IMR-90 (cell line): Measurements from ENCODE around the gene SLC3A2. TPM values are rescaled to one million over a fixed set of nuclear protein-coding genes. Genes with fewer than 3 reads are reported as not detected.

Source experiments
- ATAC-seq: fragments of 200-7000 bp; cut with Tn5 transposase; 2 replicates; pipeline ENCODE4 v1.9.1; 2020; ENCODE audit warnings: low read depth, mild to moderate bottlenecking, moderate library complexity
- BruUV-seq: library from RNA; stranded (reverse); fragments of 400-500 nt; replicated peaks from 2 replicates; lab custom pipeline; 2021; lab: Mats Ljungman, UMichigan
- CTCF ChIA-PET: fragments of 300-600 bp; formaldehyde crosslinking; extraction: SDS; loops from one replicate; lab custom pipeline; 2021; ENCODE audit warnings: antibody characterized with exemption; lab: Yijun Ruan, JAX
- POLR2A ChIA-PET: fragments of 300-600 bp; sonication (Branson Sonifier 250); formaldehyde crosslinking; loops from one replicate; lab custom pipeline; 2022; ENCODE audit warnings: antibody characterized with exemption; ENCODE audit not compliant: unreplicated experiment; lab: Charles Lee
- DNase-seq: peaks from one replicate; pipeline ENCODE4 v3.0.0; 2013
- H2AFZ ChIP-seq: replicated peaks from 2 replicates; pipeline ENCODE3; 2013; ENCODE audit warnings: low read length, mild to moderate bottlenecking; ENCODE audit not compliant: poor library complexity
- H2AK5ac ChIP-seq: 2 replicates; pipeline ENCODE4 v1.6.1; 2013; ENCODE audit warnings: low read depth, low read length, inconsistent platforms
- H2AK9ac ChIP-seq: replicated peaks from 2 replicates; pipeline ENCODE3; 2013; ENCODE audit warnings: mild to moderate bottlenecking, low read depth, low read length, moderate library complexity; ENCODE audit not compliant: poor library complexity
- H2BK120ac ChIP-seq: 2 replicates; pipeline ENCODE4 v1.6.1; 2013; ENCODE audit warnings: low read depth, low read length, inconsistent platforms
- H2BK15ac ChIP-seq: 3 replicates; pipeline ENCODE4 v1.6.1; 2013; ENCODE audit warnings: low read depth, low read length, inconsistent platforms
- H2BK20ac ChIP-seq: 2 replicates; pipeline ENCODE4 v1.6.1; 2013; ENCODE audit warnings: low read depth, mild to moderate bottlenecking, inconsistent platforms, low read length, moderate library complexity
- H2BK5ac ChIP-seq: 2 replicates; pipeline ENCODE4 v1.6.1; 2013; ENCODE audit warnings: mild to moderate bottlenecking, low read depth, low read length, inconsistent platforms; ENCODE audit not compliant: poor library complexity, severe bottlenecking
- H3K14ac ChIP-seq: replicated peaks from 2 replicates; pipeline ENCODE4 v1.6.1; 2013; ENCODE audit warnings: low read depth, low read length, inconsistent platforms
- H3K18ac ChIP-seq: 2 replicates; pipeline ENCODE4 v1.6.1; 2013; ENCODE audit warnings: low read depth, low read length, control low read depth
- H3K23ac ChIP-seq: 2 replicates; pipeline ENCODE4 v1.6.1; 2013; ENCODE audit warnings: low read depth, low read length, inconsistent platforms
- H3K27ac ChIP-seq: 2 replicates; pipeline ENCODE4 v1.5.1; 2013; ENCODE audit warnings: mild to moderate bottlenecking, control low read depth, low read length; ENCODE audit not compliant: insufficient read depth
- H3K27me3 ChIP-seq: 2 replicates; pipeline ENCODE4 v1.6.1; 2013; ENCODE audit warnings: low read length; ENCODE audit not compliant: control insufficient read depth, insufficient read depth
- H3K36me3 ChIP-seq: 2 replicates; pipeline ENCODE4 v1.6.1; 2013; ENCODE audit warnings: low read length, mixed read lengths; ENCODE audit not compliant: control insufficient read depth, insufficient read depth
- H3K4ac ChIP-seq: 2 replicates; pipeline ENCODE4 v1.6.1; 2013; ENCODE audit warnings: low read depth, low read length, inconsistent platforms
- H3K4me1 ChIP-seq: 2 replicates; pipeline ENCODE4 v1.6.1; 2013; ENCODE audit warnings: low read length, mixed read lengths; ENCODE audit not compliant: control insufficient read depth, insufficient read depth
- H3K4me2 ChIP-seq: 2 replicates; pipeline ENCODE4 v1.6.1; 2013; ENCODE audit warnings: low read depth, mild to moderate bottlenecking, control low read depth, low read length, moderate library complexity
- H3K4me3 ChIP-seq: 2 replicates; pipeline ENCODE4 v1.5.1; 2013; ENCODE audit warnings: low read depth, mild to moderate bottlenecking, control low read depth, low read length, moderate library complexity; ENCODE audit not compliant: insufficient read depth
- H3K56ac ChIP-seq: 2 replicates; pipeline ENCODE4 v1.6.1; 2013; ENCODE audit warnings: low read length, inconsistent platforms; ENCODE audit not compliant: insufficient read depth; ENCODE audit errors: extremely low read depth
- H3K79me1 ChIP-seq, 2 experiments: 2 replicates each; pipeline ENCODE4 v1.6.1; 2013; ENCODE audit warnings: low read length in 2 of 2, inconsistent platforms in 1 of 2, low read depth in 1 of 2
- H3K9ac ChIP-seq: 2 replicates; pipeline ENCODE4 v1.6.1; 2013; ENCODE audit warnings: low read depth, low read length, control low read depth
- H3K9me1 ChIP-seq: 2 replicates; pipeline ENCODE4 v1.6.1; 2013; ENCODE audit warnings: low read length, inconsistent platforms; ENCODE audit not compliant: insufficient read depth
- H3K9me3 ChIP-seq: 2 replicates; pipeline ENCODE4 v1.6.1; 2013; ENCODE audit warnings: low read length; ENCODE audit not compliant: control insufficient read depth, insufficient read depth
- H4K20me1 ChIP-seq: 2 replicates; pipeline ENCODE4 v1.6.1; 2013; ENCODE audit warnings: low read length, inconsistent platforms; ENCODE audit not compliant: insufficient read depth
- H4K5ac ChIP-seq: 2 replicates; pipeline ENCODE4 v1.6.1; 2013; ENCODE audit warnings: mild to moderate bottlenecking, low read depth, low read length, control low read depth
- H4K8ac ChIP-seq, 2 experiments: 2 replicates each; pipeline ENCODE4 v1.6.1; 2013; ENCODE audit warnings: low read depth in 2 of 2, low read length in 2 of 2, control low read depth in 1 of 2, inconsistent platforms in 1 of 2
- H4K91ac ChIP-seq: 2 replicates; pipeline ENCODE4 v1.6.1; 2013; ENCODE audit warnings: low read depth, low read length, inconsistent platforms; ENCODE audit not compliant: insufficient read depth
- BHLHE40 ChIP-seq: fragments of 150-350 bp; IDR thresholded peaks from 2 replicates; pipeline ENCODE4 v1.6.1; 2016; ENCODE audit warnings: mild to moderate bottlenecking, low read depth, low read length
- CEBPB ChIP-seq: IDR thresholded peaks from 2 replicates; pipeline ENCODE4 v1.6.1; 2012; ENCODE audit warnings: low read depth, low read length, improper control_type of control experiment
- CHD1 ChIP-seq: IDR thresholded peaks from 2 replicates; pipeline ENCODE4 v1.6.1; 2012; ENCODE audit warnings: low read depth, low read length, improper control_type of control experiment
- CTCF ChIP-seq: conservative IDR thresholded peaks from 2 replicates; pipeline ENCODE4 v1.5.1; 2012; ENCODE audit warnings: mild to moderate bottlenecking, low read depth, low read length, improper control_type of control experiment
- FOS ChIP-seq: fragments of 150-350 bp; IDR thresholded peaks from 2 replicates; pipeline ENCODE4 v1.6.1; 2016; ENCODE audit warnings: low read depth, low read length
- MAFK ChIP-seq: IDR thresholded peaks from 2 replicates; pipeline ENCODE4 v1.6.1; 2012; ENCODE audit warnings: low read depth, low read length, improper control_type of control experiment
- MAZ ChIP-seq: IDR thresholded peaks from 2 replicates; pipeline ENCODE4 v1.6.1; 2012; ENCODE audit warnings: low read depth, mild to moderate bottlenecking, low read length, improper control_type of control experiment, moderate library complexity, borderline replicate concordance
- MXI1 ChIP-seq: IDR thresholded peaks from 2 replicates; pipeline ENCODE4 v1.6.1; 2012; ENCODE audit warnings: low read depth, mild to moderate bottlenecking, low read length, moderate library complexity, borderline replicate concordance
- NFE2L2 ChIP-seq: fragments of 150-350 bp; IDR thresholded peaks from 2 replicates; pipeline ENCODE4 v1.6.1; 2016; ENCODE audit warnings: low read depth, mild to moderate bottlenecking, low read length
- POLR2A ChIP-seq: IDR thresholded peaks from 2 replicates; pipeline ENCODE4 v1.6.1; 2012; ENCODE audit warnings: mild to moderate bottlenecking, low read depth, low read length
- RAD21 ChIP-seq: IDR thresholded peaks from 2 replicates; pipeline ENCODE4 v1.6.1; 2012; ENCODE audit warnings: low read length, improper control_type of control experiment
- RCOR1 ChIP-seq: IDR thresholded peaks from 2 replicates; pipeline ENCODE4 v1.6.1; 2012; ENCODE audit warnings: mild to moderate bottlenecking, low read length, improper control_type of control experiment; ENCODE audit not compliant: insufficient replicate concordance
- RFX5 ChIP-seq: IDR thresholded peaks from 2 replicates; pipeline ENCODE4 v1.8.0; 2012; ENCODE audit warnings: low read depth, mild to moderate bottlenecking, low read length, moderate library complexity
- SMC3 ChIP-seq: fragments of 150-350 bp; IDR thresholded peaks from 2 replicates; pipeline ENCODE4 v1.6.1; 2016; ENCODE audit warnings: low read depth, mild to moderate bottlenecking, antibody characterized with exemption, low read length, moderate library complexity
- USF2 ChIP-seq: fragments of 150-350 bp; IDR thresholded peaks from 2 replicates; pipeline ENCODE4 v1.6.1; 2017; ENCODE audit warnings: mild to moderate bottlenecking, antibody characterized with exemption, low read length, low read depth
- WGBS, 2 experiments: methylation state at CpG; one replicate each; pipeline versions ENCODE4 v1.1.5 to v1.1.7; 2013; ENCODE audit warnings: missing lambda C conversion rate in 2 of 2; ENCODE audit not compliant: insufficient read length in 1 of 2; ENCODE audit errors: extremely low coverage in 2 of 2; 5-methylcytosine and 5-hydroxymethylcytosine counted together
- dilution Hi-C: fragments of 300-500 bp; cut with HindIII; formaldehyde crosslinking; loops from one replicate; pipeline ENCODE4 v1.14.3; 2018; ENCODE audit warnings: low sequenced_read_pairs; ENCODE audit not compliant: unreplicated experiment
- in situ Hi-C: fragments of 300-500 bp; cut with MboI; formaldehyde crosslinking; loops from 3 replicates; pipeline ENCODE4 v1.14.3; 2019; ENCODE audit warnings: low sequenced_read_pairs, inconsistent platforms, mixed read lengths
- intact Hi-C: fragments of 100-400 bp; cut with micrococcal nuclease; formaldehyde crosslinking; loops from 2 replicates; pipeline ENCODE4 v1.10.0; 2022
- polyA plus RNA-seq, 3 experiments: library from polyadenylated mRNA; depleted of rRNA; stranded (reverse); fragments of >200 nt; gene quantifications; 2 replicates each; pipeline ENCODE4 v1.2.3, GENCODE V29; 2012; ENCODE audit warnings: low replicate concordance in 1 of 3
- total RNA-seq: library from RNA; depleted of rRNA; stranded (reverse); fragments of >200 nt; gene quantifications from 2 replicates; pipeline ENCODE4 v1.2.3, GENCODE V29; 2012
- TF ChIP-seq, protein P1 (sequence below): fragments of 150-350 bp; IDR thresholded peaks from 2 replicates; pipeline ENCODE4 v1.6.1; 2016; ENCODE audit warnings: low read depth, mild to moderate bottlenecking, low read length, moderate library complexity, borderline replicate concordance

SLC3A2 gene
- total and polyA plus RNA-seq, 2 of the 4 experiments (the other 2 are of a cell fraction), result 140 to 239 TPM

DNA sequence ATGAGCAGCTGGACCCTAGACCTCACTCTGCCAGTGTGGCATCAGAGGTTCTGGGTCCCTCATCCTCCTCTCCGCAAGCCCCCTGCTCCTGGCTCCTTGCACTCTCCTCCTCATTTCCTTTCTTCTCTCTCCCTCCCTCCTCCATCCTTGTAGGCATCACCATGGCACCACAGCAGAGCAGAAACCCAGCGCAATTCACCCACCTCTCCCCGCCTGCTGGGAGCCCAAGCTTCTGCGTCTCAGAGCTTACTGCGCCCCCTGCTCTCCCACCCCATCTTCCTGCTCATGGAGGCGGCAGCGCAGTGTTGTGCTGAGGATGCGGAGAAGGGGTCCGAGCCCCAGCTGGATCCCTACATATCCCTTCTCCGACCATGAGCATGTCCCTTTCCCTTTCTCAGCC is 38.8 kb downstream of the SLC3A2 start:
- 46% methylated on average over 6 of the region's 10 CpGs; no CpG with 5 or more reads in 1 of the 2 experiments for WGBS, 2 experiments

More for the DNA sequence above, 38.8 kb downstream of the SLC3A2 start:
- H3K27me3 ChIP-seq, result peaks cover 74% of the 10 kb centered on the region
- no peak overlapping the region for H3K27ac ChIP-seq
- H4K8ac ChIP-seq, result no peak overlapping the region
- H2BK120ac ChIP-seq, result no peak overlapping the region
- in situ Hi-C loops (no loop called here), intact Hi-C loops (no loop called here), dilution Hi-C loops (no loop called here)
- H3K9me1 ChIP-seq, result no peaks in the 10 kb centered on the region
- no peak overlapping the region for H3K4me2 ChIP-seq
- no peak overlapping the region for H2BK5ac ChIP-seq
- no peak overlapping the region for H2BK15ac ChIP-seq
- no peak overlapping the region for H2AK9ac ChIP-seq
- no peak for ATAC-seq
- no peak overlapping the region for H3K9ac ChIP-seq
- H4K20me1 ChIP-seq, result no peaks in the 10 kb centered on the region
- no peak overlapping the region for H3K4ac ChIP-seq
- H3K36me3 ChIP-seq, result no peaks in the 10 kb centered on the region
- ChIA-PET CTCF (no interaction called here), POLR2A (interaction anchor here (0.5 kb wide), 1 partner anchor 108 kb away, joined by 3 read pairs; no protein-coding TSS in a partner anchor)
- DNase-seq, result no peak
- H3K4me1 ChIP-seq, result peaks cover 5% of the 10 kb centered on the region; the same call in 1 of the 2 replicates
- H4K91ac ChIP-seq, result no peak overlapping the region
- no peak overlapping the region for H3K23ac ChIP-seq
- H3K18ac ChIP-seq, result no peak overlapping the region
- no peak overlapping the region for H2AK5ac ChIP-seq
- no peak overlapping the region for H3K14ac ChIP-seq
- H3K4me3 ChIP-seq, result no peak overlapping the region
- no peak overlapping the region for H3K56ac ChIP-seq
- TF ChIP-seq CHD1, result no peak
- TF ChIP-seq MAZ, result no peak
- TF ChIP-seq, protein P1, sequence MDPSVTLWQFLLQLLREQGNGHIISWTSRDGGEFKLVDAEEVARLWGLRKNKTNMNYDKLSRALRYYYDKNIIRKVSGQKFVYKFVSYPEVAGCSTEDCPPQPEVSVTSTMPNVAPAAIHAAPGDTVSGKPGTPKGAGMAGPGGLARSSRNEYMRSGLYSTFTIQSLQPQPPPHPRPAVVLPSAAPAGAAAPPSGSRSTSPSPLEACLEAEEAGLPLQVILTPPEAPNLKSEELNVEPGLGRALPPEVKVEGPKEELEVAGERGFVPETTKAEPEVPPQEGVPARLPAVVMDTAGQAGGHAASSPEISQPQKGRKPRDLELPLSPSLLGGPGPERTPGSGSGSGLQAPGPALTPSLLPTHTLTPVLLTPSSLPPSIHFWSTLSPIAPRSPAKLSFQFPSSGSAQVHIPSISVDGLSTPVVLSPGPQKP, result no peak
- TF ChIP-seq MAFK, result no peak
- no peak for TF ChIP-seq SMC3
- no peak for TF ChIP-seq RFX5
- no peak for TF ChIP-seq RCOR1
- TF ChIP-seq NFE2L2, result no peak
- no peak for TF ChIP-seq RAD21
- no peak for TF ChIP-seq FOS
- TF ChIP-seq CEBPB, result no peak
- no peak for TF ChIP-seq POLR2A
- TF ChIP-seq MXI1, result no peak
- TF ChIP-seq CTCF, result no peak
- TF ChIP-seq BHLHE40, result no peak
- no peak for TF ChIP-seq USF2
- H4K5ac ChIP-seq, result no peak overlapping the region
- no peak overlapping the region for H2BK20ac ChIP-seq
- no TSS peak for BruUV-seq
- no peaks in the 10 kb centered on the region; the same call in 1 of the 2 replicates for H3K9me3 ChIP-seq
- no peaks in the 10 kb centered on the region for H3K79me1 ChIP-seq
- no peak overlapping the region for H2AFZ ChIP-seq
